Smooth muscle cell (in vitro differentiated cells): ENCODE results near the gene MAP2K3. TPM values are rescaled to one million over a fixed set of nuclear protein-coding genes. Genes with fewer than 3 reads are reported as not detected.
"Not testable (repeated sequence)": the region's sequence is repeated elsewhere in the genome, so short reads cannot be mapped to it uniquely, and the experiment has no call there.

Source experiments
- DNase-seq: peaks from one replicate; lab custom pipeline; 2025; ENCODE audit not compliant: unreplicated experiment; lab: John Stamatoyannopoulos, UW
- H2AFZ ChIP-seq: fragments of 200-600 bp; sonication (generic); 2 replicates; pipeline ENCODE4 v1.6.0; 2016; ENCODE audit warnings: antibody characterized with exemption, low read depth, mild to moderate bottlenecking
- H3F3A ChIP-seq: fragments of 200-600 bp; sonication (generic); 2 replicates; pipeline ENCODE4 v1.6.0; 2017; ENCODE audit warnings: antibody characterized with exemption, low read depth
- H3K27ac ChIP-seq: fragments of 200-600 bp; sonication (generic); 2 replicates; pipeline ENCODE4 v1.5.1; 2016; ENCODE audit warnings: low read depth, mild to moderate bottlenecking
- H3K27me3 ChIP-seq: fragments of 200-600 bp; sonication (generic); 2 replicates; pipeline ENCODE4 v1.6.1; 2016; ENCODE audit warnings: low read depth, mild to moderate bottlenecking
- H3K36me3 ChIP-seq: fragments of 200-600 bp; sonication (generic); 2 replicates; pipeline ENCODE4 v1.5.1; 2016; ENCODE audit warnings: low read depth
- H3K4me1 ChIP-seq: fragments of 200-600 bp; sonication (generic); 2 replicates; pipeline ENCODE4 v1.5.1; 2016; ENCODE audit warnings: low read depth
- H3K4me2 ChIP-seq: fragments of 200-600 bp; sonication (generic); 2 replicates; pipeline ENCODE4 v1.6.0; 2016; ENCODE audit warnings: mild to moderate bottlenecking
- H3K4me3 ChIP-seq: fragments of 200-600 bp; sonication (generic); 2 replicates; pipeline ENCODE4 v1.5.1; 2016; ENCODE audit warnings: mild to moderate bottlenecking
- H3K79me2 ChIP-seq: fragments of 200-600 bp; sonication (generic); 2 replicates; pipeline ENCODE4 v1.6.0; 2016; ENCODE audit warnings: low read depth, mild to moderate bottlenecking
- H3K9ac ChIP-seq: fragments of 200-600 bp; sonication (generic); 2 replicates; pipeline ENCODE4 v1.6.0; 2016; ENCODE audit warnings: low read depth
- H3K9me3 ChIP-seq: fragments of 200-600 bp; sonication (generic); replicated peaks from 2 replicates; pipeline ENCODE4 v1.5.1; 2016; ENCODE audit warnings: low read depth
- H4K20me1 ChIP-seq: fragments of 200-600 bp; sonication (generic); 2 replicates; pipeline ENCODE4 v1.6.0; 2016; ENCODE audit warnings: low read depth
- CTCF ChIP-seq: fragments of 200-600 bp; sonication (generic); IDR thresholded peaks from 2 replicates; pipeline ENCODE4 v1.5.1; 2017; ENCODE audit warnings: borderline replicate concordance, mild to moderate bottlenecking, antibody characterized with exemption; ENCODE audit not compliant: insufficient read depth, poor library complexity, severe bottlenecking
- WGBS: methylation state at CpG from one replicate; pipeline ENCODE4 v1.1.7; 2016; ENCODE audit warnings: low lambda C conversion rate; 5-methylcytosine and 5-hydroxymethylcytosine counted together
- polyA plus RNA-seq: library from polyadenylated mRNA; unstranded; fragments of >200 nt; fragmentation: Nextera tagmentation; extraction: Ambion mirVana; gene quantifications from 2 replicates; pipeline ENCODE4 v1.2.1, GENCODE V29; 2016
- total RNA-seq: library from RNA; depleted of rRNA; stranded (reverse); fragments of >200 nt; gene quantifications from 2 replicates; pipeline ENCODE4 v1.2.3, GENCODE V29; 2014

MAP2K3 gene
- total and polyA plus RNA-seq, 2 experiments from 2014 or later, result 14.2 to 53.8 TPM

DNA sequence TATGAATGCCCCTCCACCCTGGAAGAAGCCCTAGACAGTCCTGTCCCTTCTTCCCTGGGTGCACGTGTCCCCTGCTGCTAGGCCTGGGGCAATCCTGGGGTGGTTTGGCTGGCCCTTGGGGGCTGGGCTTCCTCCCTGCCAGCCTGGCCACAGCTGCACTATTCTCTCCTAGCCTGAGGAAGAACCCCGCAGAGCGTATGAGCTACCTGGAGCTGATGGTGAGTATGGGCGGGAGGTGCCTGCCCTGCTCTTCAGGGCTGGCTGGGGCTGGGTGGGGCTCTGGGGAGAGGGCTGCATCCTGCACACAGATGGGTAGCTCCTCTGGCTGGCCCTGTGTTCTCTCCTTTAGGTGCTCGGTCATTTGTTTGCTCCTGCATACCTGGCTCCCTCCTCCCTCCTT, 28.8 kb downstream of the MAP2K3 start:
- no peak overlapping the region for H3K27ac ChIP-seq
- no peak overlapping the region for H3K4me3 ChIP-seq
- no peak overlapping the region for H2AFZ ChIP-seq
- H4K20me1 ChIP-seq, result no peaks in the 10 kb centered on the region
- no peaks in the 10 kb centered on the region for H3K4me1 ChIP-seq
- peaks cover 2% of the 10 kb centered on the region for H3K36me3 ChIP-seq
- peaks cover 5% of the 10 kb centered on the region for H3F3A ChIP-seq
- no peak overlapping the region for H3K4me2 ChIP-seq
- WGBS, result 92% methylated on average over 5 of the region's 5 CpGs
- no peaks in the 10 kb centered on the region for H3K79me2 ChIP-seq
- DNase-seq, result no peak
- no peak for TF ChIP-seq CTCF
- H3K9ac ChIP-seq, result no peak overlapping the region
- H3K9me3 ChIP-seq, result no peaks in the 10 kb centered on the region
- H3K27me3 ChIP-seq, result no peaks in the 10 kb centered on the region

DNA sequence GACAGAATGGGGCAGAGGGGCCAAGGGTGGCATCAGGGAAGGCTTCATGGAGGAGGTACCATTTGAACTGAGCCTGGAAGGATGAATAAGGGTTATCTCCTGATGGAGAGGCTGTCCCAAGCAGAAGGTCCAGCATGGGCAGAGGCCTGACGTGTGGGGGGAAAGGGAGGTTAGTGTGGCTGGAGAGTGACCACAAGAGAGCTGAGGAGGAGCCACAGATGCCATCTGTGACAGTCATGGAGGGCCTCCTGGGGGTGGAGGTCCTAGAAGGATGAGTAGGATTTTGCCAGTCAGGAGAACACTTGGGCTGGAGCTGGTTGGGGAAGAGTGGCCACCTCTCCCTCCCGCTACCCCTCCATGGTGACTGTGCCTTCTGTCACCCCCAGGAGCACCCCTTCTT, 29.2 kb downstream of the MAP2K3 start:
- not testable (repeated sequence) for H3K79me2 ChIP-seq, H3K9ac ChIP-seq, DNase-seq, H3K4me3 ChIP-seq, H2AFZ ChIP-seq, H3K27me3 ChIP-seq, H3K36me3 ChIP-seq, H3K9me3 ChIP-seq, H3F3A ChIP-seq, H3K4me1 ChIP-seq, H3K4me2 ChIP-seq, H4K20me1 ChIP-seq, H3K27ac ChIP-seq
- WGBS, result 96% methylated on average over 2 of the region's 2 CpGs

DNA sequence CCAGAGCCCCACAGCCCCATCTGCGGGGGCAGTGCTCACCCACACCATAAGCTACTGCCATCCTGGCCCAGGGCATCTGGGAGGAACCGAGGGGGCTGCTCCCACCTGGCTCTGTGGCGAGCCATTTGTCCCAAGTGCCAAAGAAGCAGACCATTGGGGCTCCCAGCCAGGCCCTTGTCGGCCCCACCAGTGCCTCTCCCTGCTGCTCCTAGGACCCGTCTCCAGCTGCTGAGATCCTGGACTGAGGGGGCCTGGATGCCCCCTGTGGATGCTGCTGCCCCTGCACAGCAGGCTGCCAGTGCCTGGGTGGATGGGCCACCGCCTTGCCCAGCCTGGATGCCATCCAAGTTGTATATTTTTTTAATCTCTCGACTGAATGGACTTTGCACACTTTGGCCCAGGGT, 29.8 kb downstream of the MAP2K3 start:
- not testable (repeated sequence) for H3K79me2 ChIP-seq, H3K4me2 ChIP-seq, H4K20me1 ChIP-seq, H3K4me1 ChIP-seq, H3K4me3 ChIP-seq, H3K27me3 ChIP-seq, H3F3A ChIP-seq, H3K27ac ChIP-seq, DNase-seq, H3K36me3 ChIP-seq, H2AFZ ChIP-seq, H3K9ac ChIP-seq, H3K9me3 ChIP-seq
- 93% methylated on average over 7 of the region's 7 CpGs for WGBS

- WGBS, result 97% methylated on average over 7 of the region's 7 CpGs
Observed at GRCh38 chr17:21314701-21315111, 30.2 kb downstream of the MAP2K3 start.

GRCh38 chr17:21315246-21316000, 30.9 kb downstream of the MAP2K3 start:
- not testable (repeated sequence) for H4K20me1 ChIP-seq, H3K27me3 ChIP-seq, H3K4me1 ChIP-seq, H3F3A ChIP-seq, H3K4me2 ChIP-seq, H2AFZ ChIP-seq, H3K9ac ChIP-seq, H3K27ac ChIP-seq, DNase-seq, H3K9me3 ChIP-seq, H3K79me2 ChIP-seq, H3K4me3 ChIP-seq, H3K36me3 ChIP-seq
- WGBS, result 94% methylated on average over 14 of the region's 16 CpGs

More at GRCh38 chr17:21314701-21315111, 30.2 kb downstream of the MAP2K3 start:
- DNase-seq, H3K27ac ChIP-seq, H4K20me1 ChIP-seq, H3K9me3 ChIP-seq, H2AFZ ChIP-seq, H3F3A ChIP-seq, H3K9ac ChIP-seq, H3K4me2 ChIP-seq, H3K4me3 ChIP-seq, H3K79me2 ChIP-seq, H3K27me3 ChIP-seq, H3K36me3 ChIP-seq, H3K4me1 ChIP-seq: not testable (repeated sequence)

DNA sequence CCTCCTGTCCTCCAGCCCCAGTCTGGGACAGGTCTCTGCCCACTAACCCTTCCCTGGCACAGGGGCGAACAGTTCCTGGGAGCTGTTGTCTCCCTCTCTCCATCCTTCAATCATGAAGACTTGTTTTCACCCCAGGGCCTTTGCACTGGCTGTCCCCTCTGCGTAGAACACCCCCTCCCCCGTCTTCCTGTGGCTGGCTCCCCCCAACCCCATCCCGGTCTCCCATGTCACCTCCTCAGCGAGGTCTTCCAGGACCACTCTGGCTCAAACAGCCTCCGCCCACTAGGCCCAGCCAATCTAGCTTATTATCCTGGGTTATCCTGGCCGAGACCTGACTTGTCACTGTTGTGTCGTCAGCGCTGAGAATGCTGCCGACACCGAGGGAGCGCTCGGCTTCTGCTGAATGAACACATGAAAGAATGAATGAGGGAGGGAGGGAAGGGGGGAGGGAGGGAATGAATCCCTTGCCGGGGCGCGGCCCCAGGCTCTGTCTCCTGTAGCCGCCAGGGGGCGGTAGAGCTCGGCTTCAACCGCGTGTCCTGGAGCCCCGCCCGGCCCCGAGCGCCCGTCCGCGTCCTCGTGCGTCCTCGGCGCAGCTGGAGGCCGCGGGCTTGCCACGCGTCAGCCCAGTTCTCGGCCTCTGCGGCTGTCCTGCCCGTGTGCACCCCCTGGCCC, 31.8 kb downstream of the MAP2K3 start:
- not testable (repeated sequence) for H3K27ac ChIP-seq, H3K4me2 ChIP-seq, H3K4me3 ChIP-seq, H3K79me2 ChIP-seq, H2AFZ ChIP-seq, H3K9ac ChIP-seq, H3K36me3 ChIP-seq, DNase-seq, H3F3A ChIP-seq, H3K9me3 ChIP-seq, H3K27me3 ChIP-seq, H3K4me1 ChIP-seq, H4K20me1 ChIP-seq
- no CpG with 5 or more reads among the region's 39 CpGs for WGBS

- H2AFZ ChIP-seq, H3K9me3 ChIP-seq, H3K27ac ChIP-seq, DNase-seq, H3K9ac ChIP-seq, H4K20me1 ChIP-seq, H3K4me3 ChIP-seq, H3K79me2 ChIP-seq, H3K27me3 ChIP-seq, H3K4me1 ChIP-seq, H3K36me3 ChIP-seq, H3F3A ChIP-seq: not testable (repeated sequence)
- H3K4me2 ChIP-seq, result peak overlapping the region; percentile 57
- WGBS, result 14% methylated on average over 32 of the region's 37 CpGs
Observed at GRCh38 chr17:21316887-21317500, 32.5 kb downstream of the MAP2K3 start.
